WTC11 (cell line): Measurements from ENCODE around the gene UBE2V1. TPM values are rescaled to one million over a fixed set of nuclear protein-coding genes. Genes with fewer than 3 reads are reported as not detected.

Experiments used
- ATF3 ChIP-seq: sonication (generic); formaldehyde crosslinking; conservative IDR thresholded peaks from 2 replicates; pipeline ENCODE4 v1.8.1; 2022; ENCODE audit warnings: mild to moderate bottlenecking, missing genetic modification reagents
- ATF6 ChIP-seq: sonication (generic); formaldehyde crosslinking; IDR thresholded peaks from 2 replicates; pipeline ENCODE4 v1.8.1; 2023; ENCODE audit warnings: mild to moderate bottlenecking, missing genetic modification reagents
- CREB1 ChIP-seq: sonication (generic); formaldehyde crosslinking; IDR thresholded peaks from 2 replicates; pipeline ENCODE4 v1.8.0; 2023; ENCODE audit warnings: mild to moderate bottlenecking, missing genetic modification reagents
- ELF4 ChIP-seq: sonication (generic); formaldehyde crosslinking; IDR thresholded peaks from 2 replicates; pipeline ENCODE4 v1.8.1; 2022; ENCODE audit warnings: low read depth, mild to moderate bottlenecking, moderate library complexity, missing genetic modification reagents
- FOXK1 ChIP-seq: sonication (generic); formaldehyde crosslinking; IDR thresholded peaks from 2 replicates; pipeline ENCODE4 v1.8.0; 2022; ENCODE audit warnings: mild to moderate bottlenecking, moderate library complexity, missing genetic modification reagents
- FOXP4 ChIP-seq: sonication (generic); formaldehyde crosslinking; IDR thresholded peaks from 2 replicates; pipeline ENCODE4 v1.8.0; 2022; ENCODE audit warnings: mild to moderate bottlenecking, missing genetic modification reagents
- GTF2I ChIP-seq: fragments of 250-450 bp; sonication (Bioruptor Pico); conservative IDR thresholded peaks from 2 replicates; pipeline ENCODE4 v1.4.0; 2021; ENCODE audit warnings: mild to moderate bottlenecking
- HMGA2 ChIP-seq: fragments of 250-450 bp; sonication (Bioruptor Pico); IDR thresholded peaks from 2 replicates; pipeline ENCODE4 v1.4.0; 2021; ENCODE audit warnings: mild to moderate bottlenecking, moderate library complexity
- HMGXB4 ChIP-seq: sonication (generic); formaldehyde crosslinking; IDR thresholded peaks from 2 replicates; pipeline ENCODE4 v1.8.1; 2023; ENCODE audit warnings: mild to moderate bottlenecking, moderate library complexity, missing genetic modification reagents
- PRDM15 ChIP-seq: sonication (generic); formaldehyde crosslinking; IDR thresholded peaks from 2 replicates; pipeline ENCODE4 v1.8.0; 2022; ENCODE audit warnings: missing genetic modification reagents
- TEAD4 ChIP-seq: sonication (generic); formaldehyde crosslinking; IDR thresholded peaks from 2 replicates; pipeline ENCODE4 v1.8.0; 2022; ENCODE audit warnings: mild to moderate bottlenecking, missing genetic modification reagents
- ZBTB43 ChIP-seq: sonication (generic); formaldehyde crosslinking; IDR thresholded peaks from 2 replicates; pipeline ENCODE4 v1.8.1; 2023; ENCODE audit warnings: mild to moderate bottlenecking, missing genetic modification reagents
- ZNF219 ChIP-seq: sonication (generic); formaldehyde crosslinking; IDR thresholded peaks from 2 replicates; pipeline ENCODE4 v1.8.0; 2023; ENCODE audit warnings: missing genetic modification reagents, mild to moderate bottlenecking, borderline replicate concordance
- ZNF232 ChIP-seq: sonication (generic); formaldehyde crosslinking; IDR thresholded peaks from 2 replicates; pipeline ENCODE4 v1.8.0; 2022; ENCODE audit warnings: mild to moderate bottlenecking, missing genetic modification reagents
- ZNF281 ChIP-seq: sonication (generic); formaldehyde crosslinking; IDR thresholded peaks from 2 replicates; pipeline ENCODE4 v1.8.0; 2023; ENCODE audit warnings: mild to moderate bottlenecking, missing genetic modification reagents
- ZSCAN18 ChIP-seq: fragments of 250-450 bp; sonication (Bioruptor Pico); IDR thresholded peaks from 2 replicates; pipeline ENCODE4 v2.1.2; 2022; ENCODE audit warnings: mild to moderate bottlenecking, moderate library complexity
- total RNA-seq: library from RNA; stranded (reverse); gene quantifications from 3 replicates; pipeline ENCODE4 v1.2.3, GENCODE V29; 2021

Gene UBE2V1
- total RNA-seq, 1 experiment from 2014 or later: 144 TPM

- 0 out of 2 replicates have a peak, but pooled peaks have one; percentile 37 for TF ChIP-seq ZNF281 (CRISPR knock-in tag)
- TF ChIP-seq FOXP4 (CRISPR knock-in tag): peak; percentile 93
- no peak for TF ChIP-seq ZSCAN18 (CRISPR knock-in tag)
- peak; percentile 88 for TF ChIP-seq ZNF232
- peak; percentile 75 for TF ChIP-seq CREB1
- no peak for TF ChIP-seq HMGXB4 (CRISPR knock-in tag)
- 0 out of 2 replicates have a peak, but pooled peaks have one; percentile 25 for TF ChIP-seq ELF4
- no peak for TF ChIP-seq ATF6
- TF ChIP-seq HMGA2 (CRISPR knock-in tag): no peak
- TF ChIP-seq ZNF219: 0 out of 2 replicates have a peak, but pooled peaks have one; percentile 77
- TF ChIP-seq TEAD4 (CRISPR knock-in tag): no peak
- no peak for TF ChIP-seq ATF3 (CRISPR knock-in tag)
- TF ChIP-seq PRDM15: peak; percentile 32
- TF ChIP-seq ZBTB43 (CRISPR knock-in tag): peak; percentile 69; the same call in 1 of the 2 replicates
- TF ChIP-seq GTF2I (CRISPR knock-in tag): no peak
- TF ChIP-seq FOXK1: peak; percentile 73
These were observed 40.8 kb upstream of the UBE2V1 start, which contains the start of gene PEDS1 (continued) for GRCh38 chr20:50153500-50154377.
